NCI-H187 treated with DMSO at 0.1 percent for 48 hours (cell line): ENCODE data around the gene PIMREG.

Source experiments
- DNase-seq: peaks from one replicate; lab custom pipeline; 2025; lab: John Stamatoyannopoulos, UW

The PIMREG gene

DNA sequence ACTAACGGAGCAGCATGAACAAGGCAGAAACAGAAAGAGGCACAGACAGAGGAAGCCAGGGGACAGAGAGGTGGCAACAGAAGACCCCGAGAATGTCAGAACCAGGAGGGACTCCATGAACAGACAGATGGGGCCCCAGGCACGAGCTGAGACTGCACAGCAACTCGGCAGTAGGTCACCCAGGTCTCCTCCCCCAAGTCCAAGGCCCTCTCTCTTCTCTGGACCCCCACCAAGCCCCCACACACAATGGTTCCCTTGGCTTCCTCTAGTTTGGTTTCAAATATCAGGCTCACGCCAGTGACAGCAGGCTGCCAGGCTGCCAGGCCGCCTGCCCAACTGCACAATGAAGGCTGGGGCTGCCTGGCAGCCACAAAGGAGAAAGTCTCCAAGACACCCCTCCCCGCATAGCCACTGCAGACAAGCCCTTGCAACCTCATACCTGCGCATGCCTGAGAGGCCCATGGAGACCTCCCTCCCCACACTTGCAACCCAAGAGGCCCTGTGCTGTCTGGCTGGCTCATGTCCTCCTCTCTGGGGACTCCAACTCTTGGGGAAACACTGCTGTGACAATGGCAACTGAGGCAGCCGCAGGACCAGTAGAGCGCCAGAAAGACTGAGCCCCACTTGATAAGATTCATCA lies 54.8 kb downstream of the PIMREG start:
- no peak for DNase-seq
